Measurements from ENCODE around the gene NR1I2.

NR1I2 gene

DNA sequence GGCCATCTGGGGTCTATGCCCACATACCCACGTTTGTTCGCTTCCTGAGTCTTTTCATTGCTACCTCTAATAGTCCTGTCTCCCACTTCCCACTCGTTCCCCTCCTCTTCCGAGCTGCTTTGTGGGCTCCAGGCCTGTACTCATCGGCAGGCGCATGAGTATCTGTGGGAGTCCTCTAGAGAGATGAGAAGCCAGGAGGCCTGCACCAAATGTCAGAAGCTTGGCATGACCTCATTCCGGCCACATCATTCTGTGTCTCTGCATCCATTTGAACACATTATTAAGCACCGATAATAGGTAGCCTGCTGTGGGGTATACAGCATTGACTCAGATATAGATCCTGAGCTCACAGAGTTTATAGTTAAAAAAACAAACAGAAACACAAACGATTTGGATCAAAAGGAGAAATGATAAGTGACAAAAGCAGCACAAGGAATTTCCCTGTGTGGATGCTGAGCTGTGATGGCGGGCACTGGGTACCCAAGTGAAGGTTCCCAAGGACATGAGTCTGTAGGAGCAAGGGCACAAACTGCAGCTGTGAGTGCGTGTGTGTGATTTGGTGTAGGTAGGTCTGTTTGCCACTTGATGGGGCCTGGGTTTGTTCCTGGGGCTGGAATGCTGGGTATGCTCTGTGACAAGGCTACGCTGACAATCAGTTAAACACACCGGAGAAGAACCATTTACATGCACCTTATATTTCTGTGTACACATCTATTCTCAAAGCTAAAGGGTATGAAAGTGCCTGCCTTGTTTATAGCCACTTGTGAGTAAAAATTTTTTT lies 35.9 kb downstream of the NR1I2 start:
- DNase-seq (ENCODE audit: low read depth in 3 of 3, low spot score in 1 of 3), result no peak

DNA sequence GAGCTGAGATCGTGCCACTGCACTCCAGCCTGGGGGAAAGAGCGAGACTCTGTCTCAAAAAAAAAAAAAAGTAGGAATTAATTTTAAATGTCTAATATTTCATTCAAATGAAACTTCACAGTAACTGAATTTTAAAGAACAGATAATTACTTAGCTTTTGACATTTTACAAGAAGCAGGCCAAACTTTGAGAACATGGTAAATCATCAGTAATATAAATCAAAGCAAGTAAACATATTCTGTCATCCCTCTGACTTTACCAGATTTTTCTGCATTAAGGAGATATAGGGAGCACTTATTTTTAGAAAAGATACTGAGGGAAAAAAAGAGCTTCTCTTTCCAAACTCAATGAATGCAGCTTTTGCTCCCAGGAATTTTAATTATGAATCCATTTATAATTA lies 37.0 kb downstream of the NR1I2 start:
- no peak for DNase-seq (ENCODE audit: low read depth in 3 of 3, low spot score in 1 of 3)

DNA sequence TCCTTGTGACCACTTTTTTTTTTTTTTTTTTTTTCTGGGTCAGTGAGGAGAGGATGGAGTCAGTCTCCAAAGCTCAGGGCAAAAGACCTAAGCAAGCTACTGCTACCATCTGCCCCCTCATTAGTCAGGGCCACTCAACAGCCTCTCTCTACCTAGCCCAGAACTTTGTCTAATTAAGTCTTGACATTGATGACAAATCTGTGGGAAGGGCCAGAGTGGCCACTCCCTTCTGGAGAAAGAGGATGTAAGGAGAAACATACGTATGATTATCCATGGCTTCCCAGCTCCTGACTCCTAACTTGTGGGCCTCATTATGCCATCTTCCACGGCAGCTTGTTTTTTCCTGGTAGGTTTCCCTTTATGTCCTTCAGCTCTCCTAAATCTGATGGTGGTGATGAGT lies 37.9 kb downstream of the NR1I2 start:
- DNase-seq (ENCODE audit: low read depth in 3 of 3, low spot score in 1 of 3), result no peak

DNA sequence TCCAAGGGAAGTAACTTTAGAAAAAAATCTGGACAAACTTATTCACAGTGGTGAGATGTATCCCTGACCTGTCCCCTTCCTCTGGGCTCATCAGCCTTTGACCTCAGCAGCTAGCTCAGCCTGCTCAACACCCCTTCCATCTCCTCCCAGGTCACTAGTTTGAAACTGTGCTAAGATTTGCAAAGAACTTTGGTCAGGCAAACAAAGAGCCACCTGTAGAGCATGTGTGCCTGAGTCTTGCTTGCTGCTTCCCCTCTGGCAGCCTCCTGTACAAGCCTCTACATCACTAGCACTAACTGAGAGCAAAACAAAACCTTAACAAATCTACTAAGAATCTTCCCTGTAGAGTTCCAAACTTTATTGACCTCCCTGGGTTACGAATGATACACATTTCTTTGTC lies 43.9 kb downstream of the NR1I2 start:
- DNase-seq (ENCODE audit: low read depth in 3 of 3, low spot score in 1 of 3), result no peak

DNA sequence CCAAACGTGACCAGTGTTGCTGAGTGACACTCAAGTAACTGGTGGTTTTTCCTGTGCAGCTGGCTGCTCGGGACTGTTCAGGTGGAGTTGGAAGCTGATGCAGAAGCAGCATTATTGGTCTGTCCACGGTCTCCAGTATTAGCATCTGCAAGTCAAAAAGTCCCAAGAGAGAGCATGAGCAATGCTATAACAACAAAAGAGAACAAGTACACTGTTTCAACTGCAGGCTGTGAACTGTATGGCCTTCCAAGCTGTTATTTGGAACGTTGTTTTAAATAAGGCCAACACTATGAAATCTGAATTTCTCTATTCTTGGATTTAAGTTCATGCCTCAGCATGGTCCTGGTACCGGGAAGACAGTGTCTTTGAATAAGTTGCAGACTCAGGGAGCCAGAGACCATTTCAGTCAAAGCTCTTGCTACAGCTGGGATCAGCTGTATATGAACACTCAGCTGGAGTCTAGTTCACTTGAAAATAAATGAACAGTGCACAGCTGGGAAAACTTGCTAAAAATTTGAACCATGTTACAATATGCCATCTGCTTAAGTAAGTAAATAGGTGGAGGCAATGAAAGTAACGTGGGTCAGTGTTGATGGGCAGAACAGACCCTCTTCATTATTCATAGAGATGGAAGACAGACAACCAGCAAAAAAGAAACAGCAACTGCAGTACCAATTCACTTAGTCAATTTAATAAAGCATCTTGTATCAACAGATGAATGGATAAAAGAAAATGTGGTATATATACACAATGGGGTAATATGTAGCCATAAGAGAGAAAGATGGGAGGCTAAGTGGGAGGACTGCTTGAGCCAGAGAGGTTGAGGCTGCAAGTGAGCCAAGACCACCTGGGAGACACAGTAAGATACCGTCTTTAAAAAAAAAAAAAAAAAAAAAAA lies 45.1 kb downstream of the NR1I2 start:
- DNase-seq (ENCODE audit: low read depth in 3 of 3, low spot score in 1 of 3), result no peak

DNA sequence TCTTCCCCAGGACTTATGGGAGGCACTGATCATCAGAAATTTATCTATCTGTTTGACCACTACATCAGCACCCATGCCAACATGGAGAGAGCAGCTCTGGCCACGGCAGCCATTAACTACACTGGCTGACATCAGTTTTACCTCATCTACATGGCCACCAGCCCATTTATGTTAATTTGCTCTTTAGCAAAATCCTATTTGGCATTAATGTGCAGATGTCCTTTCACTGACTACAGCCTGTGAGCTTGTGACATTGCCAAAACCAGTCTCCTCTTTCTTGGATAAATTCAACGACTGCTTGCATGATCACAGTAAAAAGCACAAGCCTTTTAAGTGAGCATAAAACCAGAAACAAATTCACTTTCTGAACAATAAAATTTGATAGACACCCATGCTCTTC lies 47.5 kb downstream of the NR1I2 start:
- no peak for DNase-seq (ENCODE audit: low read depth in 3 of 3, low spot score in 1 of 3)

DNA sequence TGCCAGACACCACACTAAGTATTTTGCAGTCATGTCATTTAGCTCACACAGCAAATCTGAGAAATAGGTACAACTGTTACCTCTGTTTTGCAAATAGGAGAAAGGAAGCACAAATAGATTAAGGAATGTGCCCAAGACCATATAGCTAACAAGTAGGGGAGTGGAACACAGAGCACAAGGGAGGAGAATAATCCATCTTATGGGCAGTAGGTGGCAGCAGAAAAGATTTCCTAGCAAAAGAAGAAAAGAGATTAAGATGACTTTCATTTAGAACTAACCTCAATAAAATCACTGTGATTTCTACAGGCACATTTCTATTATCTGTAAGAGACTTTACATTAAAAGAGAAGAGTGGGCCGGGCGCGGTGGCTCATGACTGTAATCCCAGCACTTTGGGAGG lies 49.1 kb downstream of the NR1I2 start:
- no peak for DNase-seq (ENCODE audit: low read depth in 3 of 3, low spot score in 1 of 3)

DNA sequence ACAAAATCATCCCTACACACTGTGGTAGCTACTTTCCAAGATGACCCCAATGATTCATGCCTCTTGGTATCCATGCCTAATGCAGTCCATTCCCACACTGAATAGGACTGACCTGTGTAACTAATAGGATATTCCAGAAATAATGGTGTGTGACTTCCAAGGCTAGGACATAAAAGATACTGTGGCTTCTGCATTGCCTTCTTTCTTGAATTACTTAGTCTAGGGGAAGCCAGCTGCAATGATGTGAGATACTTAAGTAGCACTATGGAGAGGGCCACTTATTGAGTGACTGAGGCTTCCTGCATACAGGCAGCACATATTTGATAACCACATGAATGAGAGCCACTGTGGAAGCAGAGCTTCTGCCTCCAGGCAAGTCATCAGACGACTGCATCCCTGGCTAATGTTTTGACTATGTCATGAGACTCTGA lies 50.1 kb downstream of the NR1I2 start:
- no peak for DNase-seq (ENCODE audit: low read depth in 3 of 3, low spot score in 1 of 3)

DNA sequence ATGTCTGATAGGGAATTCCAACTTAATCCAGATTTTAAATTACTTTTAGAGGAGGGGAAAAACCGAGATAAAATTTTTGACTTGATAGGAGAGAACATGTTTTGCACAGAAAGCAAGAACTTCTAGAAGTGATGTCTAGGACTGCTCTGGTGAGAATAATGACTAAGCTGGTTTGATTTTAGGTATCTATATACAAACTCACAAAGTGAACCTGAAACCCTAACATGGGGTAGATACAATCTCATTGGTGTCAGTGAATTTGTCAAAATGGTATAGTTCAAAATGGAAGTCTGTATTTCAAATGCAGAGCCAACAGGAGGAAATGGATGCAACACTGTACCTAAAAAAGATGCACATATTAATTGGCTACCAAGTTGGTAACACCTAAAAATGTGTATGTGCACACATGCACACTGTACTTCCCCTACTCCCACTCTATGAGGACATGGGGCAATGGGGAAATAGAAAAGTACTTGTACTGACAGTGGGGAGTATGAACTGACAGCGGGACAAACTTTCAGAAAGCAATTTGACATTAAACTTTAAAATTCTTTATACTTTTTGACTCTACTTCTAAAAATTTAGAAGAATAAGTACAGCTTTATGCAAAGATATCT lies 53.0 kb downstream of the NR1I2 start:
- no peak for DNase-seq (ENCODE audit: low read depth in 3 of 3, low spot score in 1 of 3)

DNA sequence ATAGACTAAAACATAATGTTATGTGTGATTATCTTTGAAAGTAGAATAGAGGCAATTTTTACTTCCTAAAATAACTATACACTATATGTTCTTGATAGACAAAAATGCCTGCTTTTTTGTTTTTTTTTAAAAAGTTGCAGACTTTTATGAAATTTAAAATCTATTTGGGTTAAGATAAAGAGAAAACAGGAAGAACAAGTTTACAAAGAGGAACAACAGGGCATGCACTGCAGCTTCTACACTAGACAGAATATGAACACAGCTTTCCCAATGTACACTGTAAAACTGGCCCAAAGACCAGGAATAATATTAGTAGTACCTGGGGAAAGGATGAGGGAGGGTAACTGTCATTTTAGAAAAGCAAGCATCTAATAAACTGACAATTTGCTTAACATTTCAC lies 53.7 kb downstream of the NR1I2 start:
- no peak for DNase-seq (ENCODE audit: low read depth in 3 of 3, low spot score in 1 of 3)

DNA sequence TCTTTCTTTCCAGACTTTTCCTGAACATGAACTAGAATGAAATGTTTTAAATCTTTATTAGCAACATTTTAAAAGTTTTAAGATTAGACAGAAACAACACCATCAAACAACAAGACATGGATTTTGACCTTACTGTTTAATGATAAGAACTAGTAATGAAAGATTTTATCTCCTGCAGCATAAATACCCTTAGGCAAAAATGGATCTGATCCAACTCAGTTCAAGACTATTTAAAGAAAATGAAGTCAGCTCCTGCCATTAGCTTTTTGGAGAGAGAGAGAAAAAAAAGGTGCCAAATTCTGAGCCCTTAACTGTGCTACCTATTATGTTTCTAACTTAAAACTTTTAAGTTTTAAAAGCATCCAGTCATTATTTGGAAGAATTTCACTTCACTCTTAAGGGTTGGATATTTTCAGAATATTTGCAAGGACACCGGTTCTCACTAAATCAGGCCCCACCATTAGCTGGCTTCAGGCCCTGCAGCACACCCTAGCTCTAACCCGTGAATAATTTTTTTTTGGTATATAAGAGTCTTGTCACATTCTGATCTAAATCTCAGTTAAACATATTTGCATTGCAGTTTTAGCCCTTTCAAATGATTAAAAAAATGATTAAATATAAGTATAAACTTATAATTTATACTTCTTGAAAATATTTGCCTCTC lies 60.0 kb downstream of the NR1I2 start:
- no peak for DNase-seq (ENCODE audit: low read depth in 3 of 3, low spot score in 1 of 3)

DNA sequence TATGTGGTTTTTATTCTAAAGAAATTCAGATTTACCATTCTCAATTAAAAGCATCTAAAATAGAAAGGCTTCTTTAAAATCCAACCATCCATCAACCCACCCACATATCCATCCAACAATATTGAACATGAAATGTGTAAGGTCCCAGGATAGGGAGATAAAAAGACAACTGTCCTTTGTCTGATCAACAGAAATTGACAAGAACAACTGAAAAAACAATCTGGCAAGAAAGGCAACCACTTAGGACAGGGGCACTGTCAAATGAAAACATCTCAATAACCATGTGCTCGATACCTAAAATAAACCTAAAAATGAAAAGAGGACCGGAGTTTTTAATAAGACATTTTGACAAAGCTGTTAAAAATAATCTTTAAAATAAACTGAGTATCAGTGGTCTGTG lies 67.2 kb downstream of the NR1I2 start:
- no peak for DNase-seq (ENCODE audit: low read depth in 3 of 3, low spot score in 1 of 3)

DNA sequence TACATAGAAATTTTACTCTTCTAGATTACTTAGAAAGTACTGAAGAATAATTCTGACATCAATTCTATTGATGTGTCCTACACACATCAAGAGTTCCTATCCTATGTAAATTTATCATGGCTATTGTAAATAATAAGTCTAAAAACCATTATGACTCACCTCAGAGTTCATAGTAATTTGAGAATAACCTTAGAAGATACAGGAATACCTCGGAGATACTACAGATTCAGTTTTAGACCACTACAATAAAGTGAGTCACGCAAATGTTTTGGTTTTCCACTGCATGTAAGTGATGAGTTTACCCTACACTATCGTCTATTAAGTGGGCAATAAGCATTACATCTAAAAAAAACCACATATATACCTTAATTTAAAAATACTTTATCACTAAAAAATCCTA lies 74.8 kb downstream of the NR1I2 start:
- DNase-seq (ENCODE audit: low read depth in 3 of 3, low spot score in 1 of 3), result no peak

DNA sequence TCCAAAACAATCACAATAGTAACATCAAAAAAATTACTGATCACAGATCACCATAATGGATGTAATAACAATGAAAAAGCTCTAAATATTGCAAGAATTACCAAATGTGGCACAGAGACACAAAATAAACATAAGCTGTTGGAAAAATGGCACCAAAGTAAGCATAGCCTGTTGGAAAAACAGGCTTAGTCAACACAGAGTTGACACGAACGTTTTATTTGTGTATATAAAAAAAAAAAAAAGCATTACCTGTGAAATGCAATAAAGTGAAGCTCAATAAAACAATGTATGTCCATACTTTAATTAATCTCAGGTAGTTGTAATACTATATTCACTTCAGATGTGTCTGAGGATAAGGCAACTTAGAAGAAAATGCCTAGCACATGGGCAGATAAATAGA lies 77.1 kb downstream of the NR1I2 start:
- no peak for DNase-seq (ENCODE audit: low read depth in 3 of 3, low spot score in 1 of 3)

DNA sequence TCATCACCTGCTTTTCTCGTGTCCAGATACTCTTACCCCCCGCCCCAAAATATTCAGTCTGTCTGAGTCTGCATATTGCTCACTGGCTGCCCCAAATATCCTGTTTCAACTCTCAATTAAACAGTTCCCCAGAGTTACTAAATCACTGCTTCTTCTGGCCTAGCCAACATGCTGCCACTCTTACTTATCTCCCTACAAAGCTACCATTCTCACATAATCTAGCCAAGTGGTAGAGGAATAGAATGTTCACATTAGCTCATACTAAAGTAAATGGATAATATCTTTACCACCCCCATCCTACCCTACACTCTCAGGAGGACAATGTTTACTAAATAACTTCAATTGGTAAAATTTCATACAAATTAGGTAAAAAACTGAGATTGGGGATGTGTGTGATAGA lies 77.8 kb downstream of the NR1I2 start:
- DNase-seq (ENCODE audit: low read depth in 3 of 3, low spot score in 1 of 3), result no peak

DNA sequence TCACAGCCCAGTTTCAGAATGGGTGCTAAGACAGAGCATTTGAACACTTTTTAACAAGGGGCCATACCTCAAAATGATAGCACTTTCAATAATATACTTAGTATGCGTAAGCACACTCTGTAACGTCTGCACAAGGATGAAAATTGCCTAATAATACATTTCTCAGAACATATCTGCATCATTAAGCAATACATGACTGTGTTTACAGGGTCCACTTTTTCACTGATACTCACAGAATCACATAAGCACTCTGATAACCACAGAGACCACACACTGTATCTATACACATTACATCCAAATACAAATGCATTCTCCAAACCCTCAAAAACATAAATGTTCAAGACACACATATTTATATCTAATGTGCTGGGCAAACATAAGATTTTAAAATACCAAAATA lies 79.8 kb downstream of the NR1I2 start:
- no peak for DNase-seq (ENCODE audit: low read depth in 3 of 3, low spot score in 1 of 3)

DNA sequence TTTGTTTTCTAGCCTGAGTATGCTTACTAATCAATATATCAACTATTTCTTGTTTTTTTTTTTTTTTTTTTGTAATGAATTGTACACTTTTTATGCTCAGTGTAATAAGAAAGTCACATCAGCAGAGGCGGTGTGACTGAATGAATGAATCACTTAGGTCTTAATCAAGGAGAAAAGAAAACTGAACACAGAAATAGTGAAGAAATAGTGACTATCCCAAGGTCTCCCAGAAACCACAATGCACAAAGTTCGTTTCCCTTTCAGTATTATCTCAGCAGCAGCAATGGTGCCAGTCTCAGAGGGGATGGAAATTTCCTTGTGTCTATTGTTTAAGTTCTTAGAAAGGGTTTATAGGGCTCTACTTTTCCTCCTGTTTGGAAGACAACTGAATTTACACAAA lies 80.7 kb downstream of the NR1I2 start:
- no peak for DNase-seq (ENCODE audit: low read depth in 3 of 3, low spot score in 1 of 3)

DNA sequence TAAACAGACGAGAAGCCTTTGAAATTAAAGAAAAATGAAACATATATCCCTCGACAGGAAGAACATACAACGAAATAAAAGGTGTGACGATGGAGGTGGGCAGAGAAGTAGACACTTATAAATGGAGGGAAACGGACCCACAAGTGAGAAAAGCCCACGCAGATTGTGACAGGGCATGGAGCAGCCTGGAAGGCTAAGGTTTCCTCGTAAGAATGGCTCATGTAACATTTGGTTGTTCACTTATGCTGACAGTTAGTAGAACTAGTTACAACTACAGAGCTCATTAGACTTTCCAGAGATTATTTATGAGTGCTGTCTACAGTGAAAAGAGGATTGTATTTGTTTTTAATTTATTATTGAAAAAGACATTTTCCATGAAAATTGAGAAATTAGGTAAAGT lies 82.6 kb downstream of the NR1I2 start:
- no peak for DNase-seq (ENCODE audit: low read depth in 3 of 3, low spot score in 1 of 3)
